HG03439 (cell line): Measurements from ENCODE around the gene EN2.

ENCODE experiments used
- ATAC-seq: cut with Tn5 transposase; IDR thresholded peaks from one replicate; pipeline ENCODE4 v1.9.1; 2021; ENCODE audit warnings: mild to moderate bottlenecking, moderate library complexity; ENCODE audit not compliant: unreplicated experiment

EN2 gene

DNA sequence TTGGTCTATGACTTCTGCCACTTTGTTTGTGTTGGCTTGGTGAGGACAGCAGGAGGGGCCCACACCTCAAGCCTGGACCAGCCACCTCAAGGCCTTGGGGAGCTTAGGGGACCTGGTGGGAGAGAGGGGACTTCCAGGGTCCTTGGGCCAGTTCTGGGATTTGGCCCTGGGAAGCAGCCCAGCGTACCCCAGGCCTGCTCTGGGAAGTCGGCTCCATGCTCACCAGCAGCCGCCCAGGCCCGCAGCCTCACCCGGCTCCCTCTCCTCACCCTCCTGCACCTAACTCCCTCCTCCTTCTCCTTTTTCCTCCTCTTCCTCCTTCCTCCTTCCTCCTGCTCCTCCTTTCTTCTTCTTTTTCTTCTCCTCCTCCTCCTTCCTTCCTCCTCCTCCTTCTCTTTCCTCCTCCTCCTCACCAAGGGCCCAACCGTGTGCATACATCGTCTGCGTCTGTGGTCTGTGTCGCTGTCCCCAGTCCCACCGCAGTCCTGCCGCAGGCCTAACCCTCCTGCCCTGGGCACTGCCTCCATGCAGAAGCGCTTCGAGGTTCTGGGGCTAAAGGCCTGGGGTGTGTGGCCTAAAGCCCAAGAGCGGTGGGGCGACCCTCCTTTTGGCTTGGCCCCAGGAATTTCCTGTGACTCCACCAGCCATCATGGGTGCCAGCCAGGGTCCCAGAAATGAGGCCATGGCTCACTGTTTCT lies 5.3 kb downstream of the EN2 start:
- ATAC-seq = no peak

GRCh38 chr7:155464183-155464582 lies 6.3 kb downstream of the EN2 start:
- no peak for ATAC-seq

- no peak for ATAC-seq
Observed at GRCh38 chr7:155464948-155465739, 7.2 kb downstream of the EN2 start.

GRCh38 chr7:155465761-155466141 lies 7.8 kb downstream of the EN2 start:
- no peak for ATAC-seq

DNA sequence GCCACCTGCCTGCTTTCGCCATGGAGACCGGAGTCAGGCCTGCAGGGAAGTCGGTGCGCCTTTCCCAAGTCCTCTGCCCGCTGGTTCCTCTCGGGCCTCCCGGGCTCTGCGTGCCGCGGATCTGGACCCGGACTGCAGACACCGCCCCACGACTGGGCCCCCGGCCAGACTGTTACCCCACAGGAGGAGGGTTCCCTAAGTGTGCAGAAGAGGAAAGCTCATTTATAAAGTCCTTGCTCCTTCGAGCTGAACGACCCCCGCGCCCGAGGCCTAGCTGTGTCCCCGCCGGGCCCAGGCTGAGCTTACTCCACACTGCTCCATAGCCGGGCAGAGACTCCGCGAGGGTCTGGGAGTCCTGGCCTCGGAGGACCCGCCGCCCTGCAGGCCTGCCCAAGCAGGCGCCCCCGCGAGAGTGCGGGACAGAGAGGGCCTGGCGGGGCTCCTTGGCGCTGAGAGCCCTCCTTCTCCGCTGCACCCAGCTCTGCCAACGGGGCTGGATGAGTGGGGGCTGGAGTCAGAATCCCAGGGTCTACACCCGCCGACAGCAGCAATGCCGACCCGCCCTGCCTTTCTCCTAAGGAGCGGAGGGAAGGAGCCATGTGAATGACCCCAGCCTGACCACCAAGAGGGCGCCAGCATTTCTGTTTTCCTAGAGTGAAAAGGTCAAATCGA lies 8.3 kb downstream of the EN2 start:
- ATAC-seq = no peak

GRCh38 chr7:155466814-155467733 lies 9.1 kb downstream of the EN2 start:
- no peak for ATAC-seq

GRCh38 chr7:155467846-155468784 lies 10.2 kb downstream of the EN2 start:
- no peak for ATAC-seq

- ATAC-seq = no peak
Observed at GRCh38 chr7:155468785-155469148, 10.8 kb downstream of the EN2 start.

DNA sequence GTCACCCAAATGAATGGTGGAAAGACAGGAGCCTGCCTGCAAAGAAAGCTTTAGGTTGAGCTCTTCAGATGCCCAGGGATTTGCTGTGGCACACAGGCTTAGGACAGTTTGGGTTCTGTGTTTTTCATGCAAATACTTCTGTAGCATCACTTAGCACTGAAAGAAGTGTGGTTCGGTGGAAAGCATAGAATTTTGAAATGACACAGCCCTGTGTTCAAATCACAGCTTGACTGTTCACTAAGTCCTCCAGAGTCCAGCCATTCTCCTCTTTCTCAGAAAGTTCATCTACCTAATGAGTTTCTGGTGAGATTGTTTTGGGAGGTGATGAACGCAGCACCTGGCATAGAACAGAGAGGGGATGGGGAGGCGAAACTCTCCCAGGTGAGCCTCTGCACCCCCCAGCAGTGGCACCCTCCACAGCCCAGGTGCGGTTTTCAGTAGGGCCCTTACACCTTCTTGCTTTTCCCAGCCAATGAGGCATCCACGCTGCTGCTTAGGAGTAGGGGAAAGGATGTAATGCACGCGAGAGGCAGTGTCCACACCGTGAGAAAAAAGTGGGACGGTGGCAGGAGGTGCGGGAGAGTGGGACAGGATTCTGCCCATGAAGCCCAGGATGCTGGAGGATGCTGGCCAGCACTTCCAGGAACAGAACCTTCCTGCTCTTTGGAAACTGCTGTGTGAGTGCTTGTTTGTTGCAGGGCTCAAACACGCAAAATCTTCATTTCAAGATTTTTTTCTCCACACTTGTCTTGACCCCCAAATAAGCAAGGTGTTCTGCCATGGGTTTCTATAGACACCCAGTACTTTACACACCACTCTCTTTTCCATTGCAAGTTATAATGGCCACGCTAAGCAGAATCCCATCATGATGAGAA lies 11.6 kb downstream of the EN2 start:
- ATAC-seq = no peak

DNA sequence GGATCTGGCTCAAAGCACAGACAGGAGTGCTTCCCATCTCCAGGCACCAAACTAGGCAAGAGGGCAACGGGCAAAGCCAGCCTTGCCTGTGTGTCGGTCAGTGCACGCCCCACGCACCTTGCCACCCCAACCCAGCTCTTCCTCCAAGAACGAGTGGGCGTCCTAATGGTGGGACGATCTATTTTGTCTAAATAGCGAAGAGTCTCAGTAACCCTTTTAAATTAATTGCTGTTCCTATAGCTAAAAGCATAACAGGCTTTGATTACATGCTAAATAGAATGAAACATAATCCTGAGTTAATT lies 12.2 kb downstream of the EN2 start:
- ATAC-seq = no peak

DNA sequence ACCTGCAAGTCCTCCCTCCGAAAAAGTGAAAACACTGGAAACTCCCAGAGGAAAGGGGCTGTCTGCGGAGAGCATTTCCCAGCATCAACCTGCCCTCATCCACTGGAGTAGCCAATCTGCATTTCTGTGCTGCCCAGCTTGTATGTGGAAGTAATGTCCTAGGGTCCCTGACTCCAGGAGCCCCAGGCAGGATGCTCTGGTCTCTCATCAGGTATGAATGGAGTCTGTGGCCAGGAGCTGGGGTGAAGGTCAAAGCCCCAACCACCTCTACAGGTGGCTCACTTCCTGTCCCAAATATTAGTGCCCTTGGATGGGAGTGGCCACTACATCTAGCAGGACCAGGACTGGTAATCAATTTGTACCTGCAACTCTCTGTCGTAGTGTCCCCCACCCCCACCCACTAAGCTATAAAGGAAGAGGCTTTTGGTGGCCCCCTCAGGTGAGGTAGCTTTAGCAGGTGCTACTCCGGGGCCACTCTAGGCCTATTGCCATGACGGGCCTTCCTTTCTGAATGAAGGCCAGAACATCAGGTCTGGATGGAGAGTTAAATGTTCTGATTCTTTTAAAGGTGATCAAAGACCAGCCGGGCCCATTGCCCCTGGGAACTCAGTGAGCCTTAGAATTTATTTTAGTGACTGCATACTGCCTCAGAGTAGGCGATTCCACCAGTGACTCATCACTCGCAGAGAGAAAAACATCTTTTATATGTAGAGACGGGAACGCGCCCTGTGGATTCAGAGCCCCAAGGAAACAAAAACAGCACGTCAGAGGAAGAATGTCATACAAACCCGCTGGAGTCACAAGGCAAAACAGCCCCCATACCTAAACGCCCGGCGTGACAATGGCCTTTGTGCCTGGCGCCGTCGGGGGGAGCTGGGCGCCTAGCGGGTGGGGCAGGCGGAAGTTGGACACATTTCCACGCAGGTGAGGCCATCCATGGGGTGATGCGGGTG lies 13.0 kb downstream of the EN2 start:
- ATAC-seq = no peak

- ATAC-seq = no peak
Observed at GRCh38 chr7:155471718-155472117, 13.8 kb downstream of the EN2 start.

- peak; percentile 91 for ATAC-seq
Observed at GRCh38 chr7:155477476-155477875, 19.5 kb downstream of the EN2 start.

DNA sequence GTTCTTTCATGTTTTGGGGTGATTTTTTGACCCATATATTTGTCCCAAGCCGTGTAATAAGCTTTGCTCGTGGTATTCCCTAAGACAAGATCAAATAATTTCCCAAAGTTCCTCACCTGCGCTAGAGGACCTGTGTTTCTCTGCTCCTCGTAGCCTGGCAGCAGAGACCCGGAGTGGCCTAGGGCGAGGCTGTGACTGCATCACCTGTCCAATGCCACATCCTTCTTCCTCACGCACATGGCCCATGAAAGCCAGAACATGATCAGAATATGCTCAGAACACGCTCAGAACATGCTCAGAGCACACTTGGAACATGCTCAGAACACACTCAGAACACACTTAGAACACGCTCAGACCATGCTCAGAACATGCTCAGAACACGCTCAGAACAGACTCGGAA lies 23.8 kb downstream of the EN2 start:
- ATAC-seq = no peak

GRCh38 chr7:155482511-155483183 lies 24.7 kb downstream of the EN2 start:
- ATAC-seq = no peak

GRCh38 chr7:155483245-155483644 lies 25.3 kb downstream of the EN2 start:
- ATAC-seq = no peak

DNA sequence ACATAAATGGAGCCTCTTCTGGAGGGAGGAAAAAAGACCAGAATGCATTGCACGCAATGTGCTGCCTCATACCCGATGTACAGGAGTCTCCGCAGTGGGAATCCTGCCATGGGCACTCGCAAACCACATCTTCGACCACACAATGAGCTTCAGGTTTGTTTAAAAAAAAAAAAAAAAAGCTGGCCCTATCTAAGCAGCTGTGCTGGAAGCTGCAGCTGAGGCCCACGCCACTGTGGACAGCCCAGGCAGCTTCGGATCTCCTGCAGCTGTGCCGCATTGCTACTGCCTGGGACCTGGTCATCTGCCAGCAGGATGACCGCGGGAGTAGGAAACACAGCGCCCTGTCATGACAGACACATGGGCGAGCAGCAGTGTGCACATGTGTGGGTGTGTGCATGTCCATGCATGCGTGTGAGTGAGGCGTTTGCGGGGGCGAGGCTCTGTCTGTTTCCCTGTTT lies 26.0 kb downstream of the EN2 start:
- no peak for ATAC-seq
